H1 (cell line): ENCODE results near the gene DGKD. TPM values are rescaled to one million over a fixed set of nuclear protein-coding genes. Genes with fewer than 3 reads are reported as not detected.

Experiments
- ATF3 ChIP-seq: IDR thresholded peaks from 2 replicates; pipeline ENCODE4 v1.6.1; 2011; ENCODE audit warnings: low read depth, mild to moderate bottlenecking, low read length; ENCODE audit not compliant: insufficient read depth
- CHD7 ChIP-seq: fragments of 300-600 bp; sonication (generic); IDR thresholded peaks from 2 replicates; pipeline ENCODE4 v1.7.1; 2012; ENCODE audit warnings: low read length, moderate library complexity, mild to moderate bottlenecking, inconsistent platforms; ENCODE audit not compliant: insufficient replicate concordance
- CTCF ChIP-seq, 3 experiments: IDR thresholded peaks; 1 replicate in 2 of 3; 2 replicates in 1 of 3; pipeline versions ENCODE4 v1.5.1 to v1.6.1; 2011; ENCODE audit warnings: low read length in 3 of 3, mild to moderate bottlenecking in 3 of 3, inconsistent platforms in 2 of 3, low read depth in 1 of 3, moderate library complexity in 1 of 3; ENCODE audit not compliant: insufficient read depth in 1 of 3; ENCODE audit errors: control extremely low read depth in 1 of 3
- EZH2 ChIP-seq: fragments of 200-600 bp; sonication (generic); IDR thresholded peaks from 2 replicates; pipeline ENCODE4 v1.7.1; 2012; ENCODE audit warnings: low read depth, mild to moderate bottlenecking, moderate library complexity, low read length, inconsistent platforms; ENCODE audit not compliant: severe bottlenecking
- GABPA ChIP-seq: IDR thresholded peaks from 2 replicates; pipeline ENCODE4 v1.6.1; 2011; ENCODE audit warnings: mild to moderate bottlenecking, low read length, moderate library complexity, borderline replicate concordance; ENCODE audit not compliant: insufficient read depth
- HDAC6 ChIP-seq: IDR thresholded peaks from one replicate; pipeline ENCODE4 v1.7.1; 2012; ENCODE audit warnings: low read depth, mild to moderate bottlenecking, inconsistent platforms, low read length, moderate library complexity
- RBBP5 ChIP-seq: IDR thresholded peaks from 2 replicates; pipeline ENCODE4 v1.7.1; 2012; ENCODE audit warnings: low read depth, mild to moderate bottlenecking, inconsistent platforms, low read length, moderate library complexity, borderline replicate concordance
- TAF7 ChIP-seq: optimal IDR thresholded peaks from 2 replicates; pipeline ENCODE3; 2011; ENCODE audit warnings: low read depth, mild to moderate bottlenecking, inconsistent platforms, low read length, moderate library complexity, borderline replicate concordance
- polyA plus RNA-seq, 7 experiments: library from polyadenylated mRNA; depleted of rRNA in 3 of 7; stranded (reverse) in 5 of 7; unstranded in 2 of 7; fragments of >200 nt in 5 of 7; fragments of 200-250 nt in 2 of 7; gene quantifications; 1 replicate in 5 of 7; 2 replicates in 1 of 7; 4 replicates in 1 of 7; pipeline versions ENCODE4 v1.2.1 to v1.2.3, GENCODE V29; 2011 to 2013; ENCODE audit warnings: missing spikeins in 2 of 7, mixed read lengths in 2 of 7
- total RNA-seq: library from RNA; stranded (reverse); fragmentation: NEBNext Ultra II Directional; extraction: Animal tissue kit (Norgen Biotek cat#: 25700); gene quantifications from 2 replicates; pipeline ENCODE4 v1.2.1, GENCODE V29; 2021

Gene DGKD
- total and polyA plus RNA-seq, 2 of the 8 experiments (the other 6 are each of a cell fraction or from before 2014, with no cell fraction given) = 7.7 to 30.9 TPM

- TF ChIP-seq CHD7 = no peak
- no peak for TF ChIP-seq EZH2
- no peak for TF ChIP-seq RBBP5
- no peak for TF ChIP-seq CTCF (IDR thresholded peaks at IDR 0.05; ENCODE audit: control extremely low read depth in 1 of 3, insufficient read depth in 1 of 3, low read depth in 1 of 3, low read length in 3 of 3)
- TF ChIP-seq HDAC6 = no peak
- no peak for TF ChIP-seq GABPA
- TF ChIP-seq ATF3 = no peak
- no peak for TF ChIP-seq TAF7
Observed at GRCh38 chr2:233367586-233367985, 13.3 kb downstream of the DGKD start (continued).
